Measurements from ENCODE around the gene RAP2B.
"Not testable (repeated sequence)": the region's sequence is repeated elsewhere in the genome, so short reads cannot be mapped to it uniquely, and the experiment has no call there.

Gene RAP2B
- long read RNA-seq, donor 1, full-length matches to known transcripts = 36 of 36 reads
- long read RNA-seq, donor 1, partial matches to known transcripts = 0 of 36 reads
- long read RNA-seq, donor 1, other reads (novel, unspliced or antisense) = 0 of 36 reads
- long read RNA-seq, donor 2, full-length matches to known transcripts = 33 of 33 reads
- long read RNA-seq, donor 2, partial matches to known transcripts = 0 of 33 reads
- long read RNA-seq, donor 2, other reads (novel, unspliced or antisense) = 0 of 33 reads
- long read RNA-seq, donor 3, full-length matches to known transcripts = 22 of 22 reads
- long read RNA-seq, donor 3, partial matches to known transcripts = 0 of 22 reads
- long read RNA-seq, donor 3, other reads (novel, unspliced or antisense) = 0 of 22 reads
- long read RNA-seq, donor 4, full-length matches to known transcripts = 45 of 45 reads
- long read RNA-seq, donor 4, partial matches to known transcripts = 0 of 45 reads
- long read RNA-seq, donor 4, other reads (novel, unspliced or antisense) = 0 of 45 reads
- long read RNA-seq, donor 5, full-length matches to known transcripts = 55 of 55 reads
- long read RNA-seq, donor 5, partial matches to known transcripts = 0 of 55 reads
- long read RNA-seq, donor 5, other reads (novel, unspliced or antisense) = 0 of 55 reads
- long read RNA-seq, donor 6, full-length matches to known transcripts = 41 of 41 reads
- long read RNA-seq, donor 6, partial matches to known transcripts = 0 of 41 reads
- long read RNA-seq, donor 6, other reads (novel, unspliced or antisense) = 0 of 41 reads
- long read RNA-seq, donor 7, full-length matches to known transcripts = 81 of 81 reads
- long read RNA-seq, donor 7, partial matches to known transcripts = 0 of 81 reads
- long read RNA-seq, donor 7, other reads (novel, unspliced or antisense) = 0 of 81 reads
- long read RNA-seq, donor 8, full-length matches to known transcripts = 54 of 54 reads
- long read RNA-seq, donor 8, partial matches to known transcripts = 0 of 54 reads
- long read RNA-seq, donor 8, other reads (novel, unspliced or antisense) = 0 of 54 reads

- peak; percentile 99 for DNase-seq
Observed at GRCh38 chr3:153161714-153162512, at the start of gene RAP2B. Gene RAP2B, plus strand, starts transcription at chr3:153162226. Its CDS starts 468 bp downstream, at chr3:153162694.

GRCh38 chr3:153113541-153113940 is 48.5 kb upstream of the RAP2B start:
- no peak for DNase-seq

- DNase-seq = not testable (repeated sequence)
Observed at GRCh38 chr3:153114270-153114669, 47.8 kb upstream of the RAP2B start.

GRCh38 chr3:153115326-153115725 is 46.7 kb upstream of the RAP2B start:
- DNase-seq = no peak

- DNase-seq = no peak
Observed at GRCh38 chr3:153127788-153128187, 34.2 kb upstream of the RAP2B start.

GRCh38 chr3:153129426-153129825 is 32.6 kb upstream of the RAP2B start:
- no peak for DNase-seq

- DNase-seq = no peak
Observed at GRCh38 chr3:153129866-153130265, 32.2 kb upstream of the RAP2B start.

- DNase-seq = no peak
Observed at GRCh38 chr3:153130312-153130977, 31.6 kb upstream of the RAP2B start.

- DNase-seq = no peak
Observed at GRCh38 chr3:153137626-153138025, 24.4 kb upstream of the RAP2B start.

- DNase-seq = no peak
Observed at GRCh38 chr3:153138276-153139210, 23.5 kb upstream of the RAP2B start.

GRCh38 chr3:153142961-153143360 is 19.1 kb upstream of the RAP2B start:
- no peak for DNase-seq

GRCh38 chr3:153144071-153144470 is 18.0 kb upstream of the RAP2B start:
- DNase-seq = no peak

GRCh38 chr3:153144779-153145178 is 17.2 kb upstream of the RAP2B start:
- DNase-seq = no peak

- no peak for DNase-seq
Observed at GRCh38 chr3:153145454-153145853, 16.6 kb upstream of the RAP2B start.

GRCh38 chr3:153146191-153147053 is 15.6 kb upstream of the RAP2B start:
- DNase-seq = no peak

- DNase-seq = no peak
Observed at GRCh38 chr3:153150991-153151390, 11.0 kb upstream of the RAP2B start.

- not testable (repeated sequence) for DNase-seq
Observed at GRCh38 chr3:153155786-153156185, 6.2 kb upstream of the RAP2B start.

- DNase-seq = no peak
Observed at GRCh38 chr3:153158189-153158588, 3.8 kb upstream of the RAP2B start.
